MM.1S (cell line): ENCODE results near the gene CEP63.

ENCODE experiments used
- DNase-seq: peaks from one replicate; pipeline ENCODE4 v3.0.0-alpha.2; 2015
- H2AFZ ChIP-seq: fragments of 300-600 bp; sonication (generic); 2 replicates; pipeline ENCODE4 v1.6.0; 2016; ENCODE audit warnings: antibody characterized with exemption, low read length
- H3F3A ChIP-seq: fragments of 300-600 bp; sonication (generic); 2 replicates; pipeline ENCODE4 v1.6.1; 2016; ENCODE audit warnings: mild to moderate bottlenecking, antibody characterized with exemption, low read length, moderate library complexity, mixed read lengths; ENCODE audit not compliant: insufficient read depth
- H3K27ac ChIP-seq: fragments of 300-600 bp; sonication (generic); 2 replicates; pipeline ENCODE4 v1.5.1; 2016; ENCODE audit warnings: mild to moderate bottlenecking, low read length
- H3K27me3 ChIP-seq: fragments of 300-600 bp; sonication (generic); replicated peaks from 2 replicates; pipeline ENCODE4 v1.6.0; 2016; ENCODE audit warnings: low read length; ENCODE audit not compliant: insufficient read depth
- H3K36me3 ChIP-seq: fragments of 300-600 bp; sonication (generic); replicated peaks from 2 replicates; pipeline ENCODE4 v1.6.1; 2016; ENCODE audit warnings: mild to moderate bottlenecking, low read length, mixed read lengths; ENCODE audit not compliant: insufficient read depth
- H3K4me1 ChIP-seq: fragments of 300-600 bp; sonication (generic); 2 replicates; pipeline ENCODE4 v1.6.1; 2016; ENCODE audit warnings: low read length, mixed read lengths
- H3K4me2 ChIP-seq: fragments of 300-600 bp; sonication (generic); 2 replicates; pipeline ENCODE4 v1.6.0; 2016; ENCODE audit warnings: low read depth, low read length
- H3K4me3 ChIP-seq: fragments of 300-600 bp; sonication (generic); 2 replicates; pipeline ENCODE4 v1.5.1; 2016; ENCODE audit warnings: low read length, mixed read lengths
- H3K79me2 ChIP-seq: fragments of 300-600 bp; sonication (generic); 2 replicates; pipeline ENCODE4 v1.6.1; 2016; ENCODE audit warnings: mixed run types, low read length, mixed read lengths
- H3K9ac ChIP-seq: fragments of 300-600 bp; sonication (generic); 2 replicates; pipeline ENCODE4 v1.6.1; 2016; ENCODE audit warnings: low read length, mixed read lengths
- H3K9me2 ChIP-seq: fragments of 300-600 bp; sonication (generic); replicated peaks from 2 replicates; pipeline ENCODE4 v1.6.1; 2016; ENCODE audit warnings: mild to moderate bottlenecking, low read length, mixed read lengths; ENCODE audit not compliant: insufficient read depth
- H3K9me3 ChIP-seq: fragments of 300-600 bp; sonication (generic); replicated peaks from 2 replicates; pipeline ENCODE4 v1.6.1; 2016; ENCODE audit warnings: mild to moderate bottlenecking, low read length, mixed read lengths; ENCODE audit not compliant: insufficient read depth
- H4K20me1 ChIP-seq: fragments of 300-600 bp; sonication (generic); 2 replicates; pipeline ENCODE4 v1.6.1; 2016; ENCODE audit warnings: mild to moderate bottlenecking, low read length, moderate library complexity, mixed read lengths; ENCODE audit not compliant: insufficient read depth
- EZH2 ChIP-seq: fragments of 300-600 bp; sonication (generic); optimal IDR thresholded peaks from 2 replicates; pipeline ENCODE3; 2017; ENCODE audit warnings: low read depth, mild to moderate bottlenecking, antibody characterized with exemption, low read length, mixed read lengths
- EZH2phosphoT487 ChIP-seq: fragments of 300-600 bp; sonication (generic); IDR thresholded peaks from 2 replicates; pipeline ENCODE4 v1.6.1; 2018; ENCODE audit warnings: antibody characterized with exemption, low read length
- TF ChIP-seq, protein P1 (sequence below): fragments of 300-600 bp; sonication (generic); IDR thresholded peaks from 2 replicates; pipeline ENCODE4 v1.5.1; 2016; ENCODE audit warnings: antibody characterized with exemption, low read length, mixed read lengths

CEP63 gene

DNA sequence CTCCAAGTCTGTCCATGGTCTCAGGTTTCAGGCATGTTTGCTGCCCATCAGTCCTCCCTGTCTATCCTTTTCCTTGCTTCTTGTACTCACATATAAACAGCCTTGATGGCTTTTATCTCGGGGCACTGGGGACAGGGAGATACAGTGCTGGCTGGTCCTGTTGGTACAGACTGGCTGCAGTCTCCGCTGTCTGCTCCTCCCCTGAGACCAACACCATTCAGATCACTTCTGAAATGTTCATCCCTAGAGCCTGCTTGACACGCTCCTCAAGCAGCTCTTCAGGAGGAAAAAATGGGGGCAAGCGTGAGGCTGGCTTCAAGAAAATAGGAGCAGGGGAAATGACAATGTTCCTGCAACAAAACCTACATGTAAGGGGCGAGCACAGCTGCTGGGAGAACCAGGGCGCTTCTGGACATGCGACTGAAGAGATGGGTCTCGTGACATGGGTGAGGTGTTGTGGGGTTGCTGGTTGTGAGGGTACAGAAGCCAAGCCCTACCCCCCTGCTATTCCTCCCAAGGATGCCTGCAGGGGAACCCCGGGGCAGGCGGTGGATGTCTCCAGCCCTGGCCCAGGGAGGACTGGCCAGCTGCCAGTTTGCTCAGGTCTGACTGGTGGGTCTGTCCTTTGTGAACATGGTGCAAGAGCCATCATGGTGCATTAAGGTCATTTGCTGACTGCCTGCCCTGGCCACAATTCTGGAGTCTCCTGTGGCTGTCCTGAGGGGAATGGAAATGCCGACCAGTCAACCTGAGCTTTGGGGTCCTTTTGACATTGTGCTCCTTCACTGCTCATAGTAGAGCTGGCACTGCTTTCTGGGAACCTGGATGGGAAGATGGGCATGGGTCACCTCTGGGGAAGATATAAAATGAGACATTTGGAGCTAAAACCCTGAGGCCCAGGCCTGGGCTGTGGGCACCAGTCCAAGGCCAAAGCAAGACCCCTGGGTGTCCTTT is 124.9 kb downstream of the CEP63 start:
- Histone ChIP-seq H3K4me2 (no peak overlapping the region), H4K20me1 (no peaks in the 10 kb centered on the region), H3K79me2 (no peaks in the 10 kb centered on the region), H3K9ac (no peak overlapping the region), H2AFZ (no peak overlapping the region), H3K9me2 (no peaks in the 10 kb centered on the region), H3K27me3 (no peaks in the 10 kb centered on the region), H3K27ac (no peak overlapping the region), H3K36me3 (no peaks in the 10 kb centered on the region), H3K4me1 (peaks cover 6% of the 10 kb centered on the region), H3F3A (no peaks in the 10 kb centered on the region), H3K4me3 (no peak overlapping the region), H3K9me3 (no peaks in the 10 kb centered on the region)
- TF ChIP-seq EZH2phosphoT487 = no peak
- TF ChIP-seq EZH2 = no peak
- TF ChIP-seq, protein P1, sequence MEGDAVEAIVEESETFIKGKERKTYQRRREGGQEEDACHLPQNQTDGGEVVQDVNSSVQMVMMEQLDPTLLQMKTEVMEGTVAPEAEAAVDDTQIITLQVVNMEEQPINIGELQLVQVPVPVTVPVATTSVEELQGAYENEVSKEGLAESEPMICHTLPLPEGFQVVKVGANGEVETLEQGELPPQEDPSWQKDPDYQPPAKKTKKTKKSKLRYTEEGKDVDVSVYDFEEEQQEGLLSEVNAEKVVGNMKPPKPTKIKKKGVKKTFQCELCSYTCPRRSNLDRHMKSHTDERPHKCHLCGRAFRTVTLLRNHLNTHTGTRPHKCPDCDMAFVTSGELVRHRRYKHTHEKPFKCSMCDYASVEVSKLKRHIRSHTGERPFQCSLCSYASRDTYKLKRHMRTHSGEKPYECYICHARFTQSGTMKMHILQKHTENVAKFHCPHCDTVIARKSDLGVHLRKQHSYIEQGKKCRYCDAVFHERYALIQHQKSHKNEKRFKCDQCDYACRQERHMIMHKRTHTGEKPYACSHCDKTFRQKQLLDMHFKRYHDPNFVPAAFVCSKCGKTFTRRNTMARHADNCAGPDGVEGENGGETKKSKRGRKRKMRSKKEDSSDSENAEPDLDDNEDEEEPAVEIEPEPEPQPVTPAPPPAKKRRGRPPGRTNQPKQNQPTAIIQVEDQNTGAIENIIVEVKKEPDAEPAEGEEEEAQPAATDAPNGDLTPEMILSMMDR = no peak
- DNase-seq = no peak

DNA sequence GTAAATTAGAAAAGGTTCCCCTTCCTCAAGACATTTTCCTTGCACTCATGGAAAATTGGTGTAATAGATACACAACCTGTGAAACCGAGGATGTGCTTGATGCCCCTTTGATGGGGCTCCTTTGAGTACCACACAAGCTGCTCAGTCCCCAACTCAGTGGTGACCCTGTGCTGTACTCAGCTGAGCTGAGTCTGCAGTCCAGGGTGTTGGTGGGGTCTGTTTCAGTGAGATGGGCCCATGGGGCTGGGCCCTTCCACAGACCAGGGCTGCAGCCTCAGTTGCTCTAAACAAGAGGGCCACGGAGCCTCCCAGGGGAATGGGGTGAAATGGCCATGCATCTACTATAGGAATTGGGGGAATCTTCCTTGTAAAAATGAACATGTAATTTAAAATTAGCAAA is 125.7 kb downstream of the CEP63 start:
- H4K20me1 ChIP-seq = no peaks in the 10 kb centered on the region
- H3F3A ChIP-seq = no peaks in the 10 kb centered on the region
- no peak overlapping the region for H3K4me3 ChIP-seq
- H3K9ac ChIP-seq = no peak overlapping the region
- H3K27me3 ChIP-seq = no peaks in the 10 kb centered on the region
- no peaks in the 10 kb centered on the region for H3K9me2 ChIP-seq
- TF ChIP-seq EZH2phosphoT487 (no peak), EZH2 (no peak)
- TF ChIP-seq, protein P1 = no peak
- H2AFZ ChIP-seq = no peak overlapping the region
- DNase-seq = no peak
- no peaks in the 10 kb centered on the region for H3K9me3 ChIP-seq
- H3K79me2 ChIP-seq = no peaks in the 10 kb centered on the region
- no peak overlapping the region for H3K4me2 ChIP-seq
- no peaks in the 10 kb centered on the region for H3K36me3 ChIP-seq
- H3K27ac ChIP-seq = no peak overlapping the region
- peaks cover 3% of the 10 kb centered on the region for H3K4me1 ChIP-seq

DNA sequence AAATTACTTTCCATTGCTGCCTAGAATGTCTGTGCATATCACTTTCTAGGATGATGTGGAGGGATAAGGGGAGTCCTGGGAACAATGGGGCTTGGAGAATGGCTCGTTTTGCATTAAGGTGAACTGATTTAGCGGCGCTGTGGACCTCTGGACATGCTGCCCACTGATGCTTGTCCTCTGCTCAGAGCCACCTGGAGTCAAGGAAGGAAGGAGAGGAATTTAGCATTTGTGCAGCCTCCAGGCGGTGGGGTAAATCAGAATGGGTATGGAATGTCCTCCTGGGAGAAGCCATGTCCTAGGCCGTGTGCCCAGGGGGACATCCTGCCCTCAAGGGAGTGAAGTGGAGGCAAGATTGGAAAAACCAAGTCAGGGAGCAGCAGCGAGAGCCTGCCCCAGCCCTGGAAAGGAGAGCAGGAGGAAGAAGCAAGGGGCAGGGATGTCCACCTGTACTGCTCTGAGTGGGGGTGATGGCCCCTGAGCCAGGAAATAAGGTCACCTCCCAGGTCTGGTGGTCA is 127.2 kb downstream of the CEP63 start:
- no peaks in the 10 kb centered on the region for H3K9me2 ChIP-seq
- H3K9me3 ChIP-seq = no peaks in the 10 kb centered on the region
- H3K4me1 ChIP-seq = no peaks in the 10 kb centered on the region
- no peak overlapping the region for H3K27ac ChIP-seq
- no peak for TF ChIP-seq EZH2phosphoT487
- TF ChIP-seq EZH2 = no peak
- TF ChIP-seq, protein P1 = no peak
- H3K4me2 ChIP-seq = no peak overlapping the region
- no peaks in the 10 kb centered on the region for H3K79me2 ChIP-seq
- no peaks in the 10 kb centered on the region for H3K36me3 ChIP-seq
- H3K4me3 ChIP-seq = no peak overlapping the region
- H2AFZ ChIP-seq = no peak overlapping the region
- no peaks in the 10 kb centered on the region for H3K27me3 ChIP-seq
- no peak for DNase-seq
- no peaks in the 10 kb centered on the region for H3F3A ChIP-seq
- H3K9ac ChIP-seq = no peak overlapping the region
- no peaks in the 10 kb centered on the region for H4K20me1 ChIP-seq
